ENCODE data around the gene ASTN1. TPM values are rescaled to one million over a fixed set of nuclear protein-coding genes. Genes with fewer than 3 reads are reported as not detected.

Gene ASTN1
- total and polyA plus RNA-seq, 9 donors, result 1.1 to 14.8 (median 2.7) TPM

GRCh38 chr1:177131723-177132122 lies 32.8 kb downstream of the ASTN1 start:
- WGBS, 3 donors, result 71 to 85% (median 81%) methylated on average over 4 of the region's 4 CpGs

GRCh38 chr1:177130451-177130945 lies 34.0 kb downstream of the ASTN1 start:
- H3K27ac ChIP-seq, result no peak overlapping the region
- TF ChIP-seq EP300 (IDR thresholded peaks at IDR 0.05) (no peak), CTCF (IDR thresholded peaks at IDR 0.05) (no peak), POLR2A (IDR thresholded peaks at IDR 0.05) (no peak)
- WGBS, 3 donors, result 83 to 87% (median 84%) methylated on average over 5 of the region's 5 CpGs
- intact Hi-C loops (cut with DNase I), result no loop called here
- no peak overlapping the region for H3K4me3 ChIP-seq
- no peak for DNase-seq
- no peaks in the 10 kb centered on the region for H3K27me3 ChIP-seq
- H3K4me1 ChIP-seq (ENCODE audit: insufficient read depth), result no peaks in the 10 kb centered on the region
- no peaks in the 10 kb centered on the region for H3K9me3 ChIP-seq
- no peaks in the 10 kb centered on the region for H3K36me3 ChIP-seq

More at GRCh38 chr1:177131723-177132122, 32.8 kb downstream of the ASTN1 start:
- no peaks in the 10 kb centered on the region for H3K36me3 ChIP-seq
- no peaks in the 10 kb centered on the region for H3K4me1 ChIP-seq (ENCODE audit: insufficient read depth)
- intact Hi-C loops (cut with DNase I), result no loop called here
- no peaks in the 10 kb centered on the region for H3K27me3 ChIP-seq
- no peak overlapping the region for H3K27ac ChIP-seq
- no peak for DNase-seq
- no peak for TF ChIP-seq POLR2A (IDR thresholded peaks at IDR 0.05)
- TF ChIP-seq CTCF (IDR thresholded peaks at IDR 0.05), result no peak
- TF ChIP-seq EP300 (IDR thresholded peaks at IDR 0.05), result no peak
- no peaks in the 10 kb centered on the region for H3K9me3 ChIP-seq
- H3K4me3 ChIP-seq, result no peak overlapping the region

GRCh38 chr1:177128665-177129281 lies 35.7 kb downstream of the ASTN1 start:
- Histone ChIP-seq H3K36me3 (no peaks in the 10 kb centered on the region), H3K4me1 (ENCODE audit: insufficient read depth) (no peaks in the 10 kb centered on the region), H3K9me3 (no peaks in the 10 kb centered on the region), H3K27me3 (no peaks in the 10 kb centered on the region), H3K4me3 (no peak overlapping the region), H3K27ac (no peak overlapping the region)
- TF ChIP-seq POLR2A (IDR thresholded peaks at IDR 0.05), result no peak
- no peak for TF ChIP-seq CTCF (IDR thresholded peaks at IDR 0.05)
- no peak for TF ChIP-seq EP300 (IDR thresholded peaks at IDR 0.05)
- DNase-seq, result no peak
- WGBS, 3 donors, result 90 to 98% (median 90%) methylated on average over 4 of the region's 4 CpGs
- intact Hi-C loops (cut with DNase I), result no loop called here

- Histone ChIP-seq H3K4me1 (ENCODE audit: insufficient read depth) (no peaks in the 10 kb centered on the region), H3K4me3 (no peak overlapping the region), H3K27me3 (no peaks in the 10 kb centered on the region), H3K36me3 (no peaks in the 10 kb centered on the region), H3K9me3 (no peaks in the 10 kb centered on the region), H3K27ac (no peak overlapping the region)
- intact Hi-C loops (cut with DNase I), result no loop called here
- TF ChIP-seq POLR2A (IDR thresholded peaks at IDR 0.05) (no peak), EP300 (IDR thresholded peaks at IDR 0.05) (no peak), CTCF (IDR thresholded peaks at IDR 0.05) (no peak)
- DNase-seq, result no peak
- WGBS, 3 donors, result 78 to 91% (median 86%) methylated on average over 3 of the region's 3 CpGs
Measured at GRCh38 chr1:177126267-177126666, 38.2 kb downstream of the ASTN1 start.
